ENCODE measurements around the gene MED27.

- no peak for TF ChIP-seq CTCF (IDR thresholded peaks at IDR 0.05)
- no peak for TF ChIP-seq POLR2A (IDR thresholded peaks at IDR 0.05)
Observed at GRCh38 chr9:131862261-131862660, 217.4 kb downstream of the MED27 start.
